ENCODE measurements around the gene CST7. TPM values are rescaled to one million over a fixed set of nuclear protein-coding genes. Genes with fewer than 3 reads are reported as not detected.

Gene CST7
- total RNA-seq, 2 donors from 2014 or later: not detected

DNA sequence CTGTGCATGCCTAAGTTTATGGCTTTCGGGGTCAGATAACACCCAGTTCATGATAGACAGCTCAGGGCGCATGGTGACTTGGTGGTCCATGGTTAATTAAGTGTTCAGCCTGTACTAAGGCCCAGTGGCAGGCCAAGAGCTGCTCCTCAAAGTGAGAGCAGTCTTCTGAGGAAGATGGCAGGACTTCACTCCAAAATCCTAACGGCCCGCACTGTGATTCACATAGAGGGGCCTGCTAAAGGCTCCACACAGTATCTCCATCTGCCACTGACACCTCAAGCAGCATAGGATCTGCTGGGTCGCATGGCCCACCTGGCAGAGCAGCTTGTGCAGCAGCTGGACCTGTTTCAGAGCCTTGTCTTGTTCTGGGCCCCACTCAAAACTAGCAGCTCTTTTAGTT lies 10.6 kb upstream of the CST7 start:
- H3K4me1 Mint-ChIP-seq: no peaks in the 10 kb centered on the region
- H3K27me3 Mint-ChIP-seq (ENCODE audit: insufficient read depth): no peaks in the 10 kb centered on the region
- Histone ChIP-seq H3K4me3 (ENCODE audit: low read length) (no peak overlapping the region), H3K27me3 (ENCODE audit: control insufficient read depth, insufficient read depth, low read length, poor library complexity, severe bottlenecking) (no peaks in the 10 kb centered on the region), H3K36me3 (ENCODE audit: control insufficient read depth, insufficient read depth, low read length) (no peaks in the 10 kb centered on the region), H3K9me3 (ENCODE audit: control insufficient read depth, low read length) (no peaks in the 10 kb centered on the region), H3K4me1 (ENCODE audit: control insufficient read depth, insufficient read depth, low read length) (no peaks in the 10 kb centered on the region), H3K27ac (ENCODE audit: low read depth, low read length) (no peak overlapping the region), H3K9ac (ENCODE audit: extremely low read depth, low read length, poor library complexity, severe bottlenecking) (no peak overlapping the region)
- 94 to 95% methylated on average over 4 to 5 of the region's 5 CpGs for WGBS, 2 experiments (ENCODE audit: insufficient coverage in 1 of 2, insufficient read length in 1 of 2)
- TF ChIP-seq, protein P1, sequence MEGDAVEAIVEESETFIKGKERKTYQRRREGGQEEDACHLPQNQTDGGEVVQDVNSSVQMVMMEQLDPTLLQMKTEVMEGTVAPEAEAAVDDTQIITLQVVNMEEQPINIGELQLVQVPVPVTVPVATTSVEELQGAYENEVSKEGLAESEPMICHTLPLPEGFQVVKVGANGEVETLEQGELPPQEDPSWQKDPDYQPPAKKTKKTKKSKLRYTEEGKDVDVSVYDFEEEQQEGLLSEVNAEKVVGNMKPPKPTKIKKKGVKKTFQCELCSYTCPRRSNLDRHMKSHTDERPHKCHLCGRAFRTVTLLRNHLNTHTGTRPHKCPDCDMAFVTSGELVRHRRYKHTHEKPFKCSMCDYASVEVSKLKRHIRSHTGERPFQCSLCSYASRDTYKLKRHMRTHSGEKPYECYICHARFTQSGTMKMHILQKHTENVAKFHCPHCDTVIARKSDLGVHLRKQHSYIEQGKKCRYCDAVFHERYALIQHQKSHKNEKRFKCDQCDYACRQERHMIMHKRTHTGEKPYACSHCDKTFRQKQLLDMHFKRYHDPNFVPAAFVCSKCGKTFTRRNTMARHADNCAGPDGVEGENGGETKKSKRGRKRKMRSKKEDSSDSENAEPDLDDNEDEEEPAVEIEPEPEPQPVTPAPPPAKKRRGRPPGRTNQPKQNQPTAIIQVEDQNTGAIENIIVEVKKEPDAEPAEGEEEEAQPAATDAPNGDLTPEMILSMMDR (conservative IDR thresholded peaks at IDR 0.05): no peak
- no peaks in the 10 kb centered on the region for H3K36me3 Mint-ChIP-seq (ENCODE audit: low read depth)
- no peak overlapping the region for H3K27ac Mint-ChIP-seq
- peaks cover 21% of the 10 kb centered on the region for H3K9me3 Mint-ChIP-seq
- no peak for DNase-seq
- H3K4me3 Mint-ChIP-seq: no peak overlapping the region

GRCh38 chr20:24939036-24939435 lies 10.0 kb upstream of the CST7 start:
- Histone ChIP-seq H3K27me3 (ENCODE audit: control insufficient read depth, insufficient read depth, low read length, poor library complexity, severe bottlenecking) (no peaks in the 10 kb centered on the region), H3K9me3 (ENCODE audit: control insufficient read depth, low read length) (no peaks in the 10 kb centered on the region), H3K4me3 (ENCODE audit: low read length) (no peak overlapping the region), H3K4me1 (ENCODE audit: control insufficient read depth, insufficient read depth, low read length) (no peaks in the 10 kb centered on the region), H3K9ac (ENCODE audit: extremely low read depth, low read length, poor library complexity, severe bottlenecking) (no peak overlapping the region), H3K36me3 (ENCODE audit: control insufficient read depth, insufficient read depth, low read length) (no peaks in the 10 kb centered on the region), H3K27ac (ENCODE audit: low read depth, low read length) (no peak overlapping the region)
- Mint-ChIP-seq H3K4me1 (no peaks in the 10 kb centered on the region), H3K4me3 (no peak overlapping the region), H3K36me3 (ENCODE audit: low read depth) (no peaks in the 10 kb centered on the region), H3K27ac (no peak overlapping the region), H3K9me3 (peaks cover 21% of the 10 kb centered on the region), H3K27me3 (ENCODE audit: insufficient read depth) (no peaks in the 10 kb centered on the region)
- 57 to 70% methylated on average over 4 of the region's 4 CpGs for WGBS, 2 experiments (ENCODE audit: insufficient coverage in 1 of 2, insufficient read length in 1 of 2)
- DNase-seq: peak; percentile 24
- TF ChIP-seq, protein P1 (conservative IDR thresholded peaks at IDR 0.05): no peak

DNA sequence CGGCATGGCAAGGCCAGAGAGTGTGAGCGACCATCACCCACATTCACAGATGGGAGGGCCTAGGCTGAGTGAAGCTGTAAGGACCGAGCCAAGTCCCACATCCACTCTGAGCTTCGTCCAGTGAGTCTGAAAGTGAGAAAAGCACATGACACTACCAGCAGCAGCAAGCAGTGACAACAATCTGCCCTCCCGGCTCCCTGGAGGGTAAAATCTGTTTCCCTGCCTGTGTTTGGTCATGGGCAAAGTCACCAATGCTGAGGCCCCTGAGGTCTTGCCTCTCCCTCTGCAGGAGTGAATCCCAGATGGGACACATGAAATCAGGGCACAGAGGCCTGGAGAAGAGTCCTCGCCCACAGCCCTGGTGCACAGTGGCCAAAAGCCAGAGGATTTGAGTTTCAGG lies 6.4 kb upstream of the CST7 start:
- Mint-ChIP-seq H3K27ac (no peak overlapping the region), H3K27me3 (ENCODE audit: insufficient read depth) (peaks cover 16% of the 10 kb centered on the region), H3K36me3 (ENCODE audit: low read depth) (no peaks in the 10 kb centered on the region), H3K4me1 (no peaks in the 10 kb centered on the region), H3K9me3 (peaks cover 25% of the 10 kb centered on the region), H3K4me3 (no peak overlapping the region)
- Histone ChIP-seq H3K4me1 (ENCODE audit: control insufficient read depth, insufficient read depth, low read length) (no peaks in the 10 kb centered on the region), H3K9ac (ENCODE audit: extremely low read depth, low read length, poor library complexity, severe bottlenecking) (no peak overlapping the region), H3K27me3 (ENCODE audit: control insufficient read depth, insufficient read depth, low read length, poor library complexity, severe bottlenecking) (no peaks in the 10 kb centered on the region), H3K27ac (ENCODE audit: low read depth, low read length) (no peak overlapping the region), H3K9me3 (ENCODE audit: control insufficient read depth, low read length) (no peaks in the 10 kb centered on the region), H3K4me3 (ENCODE audit: low read length) (no peak overlapping the region), H3K36me3 (ENCODE audit: control insufficient read depth, insufficient read depth, low read length) (no peaks in the 10 kb centered on the region)
- 89 to 90% methylated on average over 6 of the region's 6 CpGs for WGBS, 2 experiments (ENCODE audit: insufficient coverage in 1 of 2, insufficient read length in 1 of 2)
- peak; percentile 26 for DNase-seq
- TF ChIP-seq, protein P1 (conservative IDR thresholded peaks at IDR 0.05): no peak
